ENCODE results near the gene TEX9. TPM values are rescaled to one million over a fixed set of nuclear protein-coding genes. Genes with fewer than 3 reads are reported as not detected.

TEX9 gene
- total RNA-seq, 1 donor from 2014 or later, result 32.7 TPM

DNA sequence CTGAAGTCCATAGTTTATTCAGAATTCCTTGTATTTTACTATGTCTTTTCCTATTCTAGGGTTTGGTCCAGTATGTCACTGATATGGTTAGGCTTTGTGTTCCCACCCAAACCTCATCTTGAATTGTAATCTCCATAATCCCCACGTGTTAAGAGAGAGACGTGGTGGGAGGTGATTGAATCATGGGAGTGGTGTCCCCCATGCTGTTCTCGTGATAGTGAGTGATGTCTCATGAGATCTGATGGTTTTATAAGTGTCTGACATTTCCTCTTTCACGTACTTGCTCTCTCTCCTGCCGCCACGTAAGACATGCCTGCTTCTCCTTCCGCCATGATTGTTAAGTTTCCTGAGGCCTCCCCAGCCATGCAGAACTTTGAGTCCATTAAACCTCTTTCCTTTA, 6.6 kb upstream of the TEX9 start:
- no peak for DNase-seq (ENCODE audit: low spot score, unreplicated experiment)
- H3K4me3 Mint-ChIP-seq (ENCODE audit: low read depth), result no peak overlapping the region
- H3K27ac Mint-ChIP-seq, result no peak overlapping the region
- H3K36me3 Mint-ChIP-seq (ENCODE audit: insufficient read depth), result no peaks in the 10 kb centered on the region
- H3K4me1 Mint-ChIP-seq (ENCODE audit: low read depth), result no peaks in the 10 kb centered on the region
- H3K9me3 Mint-ChIP-seq (ENCODE audit: low read depth), result peaks cover 7% of the 10 kb centered on the region
- no peaks in the 10 kb centered on the region for H3K27me3 Mint-ChIP-seq
- TF ChIP-seq, protein P1, sequence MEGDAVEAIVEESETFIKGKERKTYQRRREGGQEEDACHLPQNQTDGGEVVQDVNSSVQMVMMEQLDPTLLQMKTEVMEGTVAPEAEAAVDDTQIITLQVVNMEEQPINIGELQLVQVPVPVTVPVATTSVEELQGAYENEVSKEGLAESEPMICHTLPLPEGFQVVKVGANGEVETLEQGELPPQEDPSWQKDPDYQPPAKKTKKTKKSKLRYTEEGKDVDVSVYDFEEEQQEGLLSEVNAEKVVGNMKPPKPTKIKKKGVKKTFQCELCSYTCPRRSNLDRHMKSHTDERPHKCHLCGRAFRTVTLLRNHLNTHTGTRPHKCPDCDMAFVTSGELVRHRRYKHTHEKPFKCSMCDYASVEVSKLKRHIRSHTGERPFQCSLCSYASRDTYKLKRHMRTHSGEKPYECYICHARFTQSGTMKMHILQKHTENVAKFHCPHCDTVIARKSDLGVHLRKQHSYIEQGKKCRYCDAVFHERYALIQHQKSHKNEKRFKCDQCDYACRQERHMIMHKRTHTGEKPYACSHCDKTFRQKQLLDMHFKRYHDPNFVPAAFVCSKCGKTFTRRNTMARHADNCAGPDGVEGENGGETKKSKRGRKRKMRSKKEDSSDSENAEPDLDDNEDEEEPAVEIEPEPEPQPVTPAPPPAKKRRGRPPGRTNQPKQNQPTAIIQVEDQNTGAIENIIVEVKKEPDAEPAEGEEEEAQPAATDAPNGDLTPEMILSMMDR (IDR thresholded peaks at IDR 0.05; ENCODE audit: unreplicated experiment), result no peak

DNA sequence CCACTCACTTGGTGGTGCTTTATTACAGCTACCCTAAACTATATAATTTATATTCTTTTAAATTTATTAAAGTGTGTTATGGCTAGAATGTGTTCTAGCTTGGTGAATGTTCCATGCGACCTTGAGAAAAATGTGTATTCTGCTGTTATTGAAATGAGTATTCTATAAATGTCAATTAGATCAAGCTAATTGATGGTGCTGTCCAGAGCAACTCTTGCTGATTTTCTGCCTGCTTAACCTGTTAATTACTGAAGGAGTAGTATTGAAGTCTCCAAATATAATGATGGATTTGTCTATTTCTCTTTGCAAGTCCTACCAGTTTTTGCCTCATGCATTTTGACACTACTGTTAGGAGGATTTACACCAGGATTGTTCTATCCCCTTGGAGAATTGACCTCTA, 3.2 kb upstream of the TEX9 start:
- Mint-ChIP-seq H3K36me3 (ENCODE audit: insufficient read depth) (no peaks in the 10 kb centered on the region), H3K27ac (no peak overlapping the region), H3K9me3 (ENCODE audit: low read depth) (peaks cover 7% of the 10 kb centered on the region), H3K4me3 (ENCODE audit: low read depth) (no peak overlapping the region), H3K4me1 (ENCODE audit: low read depth) (peaks cover 6% of the 10 kb centered on the region), H3K27me3 (no peaks in the 10 kb centered on the region)
- no peak for DNase-seq (ENCODE audit: low spot score, unreplicated experiment)
- TF ChIP-seq, protein P1 (IDR thresholded peaks at IDR 0.05; ENCODE audit: unreplicated experiment), result no peak

DNA sequence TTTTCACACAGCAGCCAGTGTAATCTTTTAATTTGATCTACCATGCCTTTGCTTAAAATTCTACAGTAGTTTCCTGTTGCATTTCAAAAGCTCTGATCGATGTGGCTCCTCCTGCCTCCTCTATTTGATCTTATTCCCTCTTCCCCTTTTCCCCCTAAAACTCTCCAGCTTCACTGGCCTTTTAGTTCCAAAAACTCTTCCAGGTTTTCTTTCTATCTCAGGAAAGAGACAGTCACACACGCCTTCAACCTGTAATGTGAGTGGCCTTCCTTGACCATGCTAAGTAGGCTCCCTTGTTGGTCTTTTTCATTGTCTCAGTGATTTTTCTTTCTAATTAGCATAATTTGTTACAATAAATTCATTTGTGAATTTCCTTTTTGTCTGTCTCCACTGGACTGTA, 985 bp downstream of the TEX9 start:
- Mint-ChIP-seq H3K4me1 (ENCODE audit: low read depth) (peaks cover 14% of the 10 kb centered on the region), H3K4me3 (ENCODE audit: low read depth) (peak overlapping the region; percentile 93), H3K27ac (peak overlapping the region; percentile 65), H3K9me3 (ENCODE audit: low read depth) (peaks cover 7% of the 10 kb centered on the region), H3K36me3 (ENCODE audit: insufficient read depth) (no peaks in the 10 kb centered on the region), H3K27me3 (no peaks in the 10 kb centered on the region)
- TF ChIP-seq, protein P1 (IDR thresholded peaks at IDR 0.05; ENCODE audit: unreplicated experiment), result no peak
- no peak for DNase-seq (ENCODE audit: low spot score, unreplicated experiment)

DNA sequence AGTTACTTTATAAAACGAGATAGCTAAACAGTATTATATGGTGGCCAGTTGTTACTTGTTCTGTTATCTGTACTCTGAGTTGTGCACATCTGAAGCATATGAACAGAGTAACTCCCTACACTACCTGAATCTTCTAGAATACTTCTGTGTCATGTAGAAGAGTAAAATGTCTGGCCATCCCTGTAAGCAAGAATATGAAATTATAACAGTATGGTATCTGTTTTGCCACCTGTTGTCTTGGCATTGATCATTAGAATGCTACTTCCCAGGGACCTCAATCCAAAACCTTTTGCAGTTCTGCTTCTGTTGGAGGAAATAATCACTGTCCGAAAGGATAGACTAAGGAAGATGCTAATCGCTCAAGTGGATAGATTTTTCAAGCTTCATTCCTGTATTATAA, 1.9 kb downstream of the TEX9 start:
- TF ChIP-seq, protein P1 (IDR thresholded peaks at IDR 0.05; ENCODE audit: unreplicated experiment), result no peak
- no peaks in the 10 kb centered on the region for H3K36me3 Mint-ChIP-seq (ENCODE audit: insufficient read depth)
- DNase-seq (ENCODE audit: low spot score, unreplicated experiment), result no peak
- H3K4me3 Mint-ChIP-seq (ENCODE audit: low read depth), result no peak overlapping the region
- peaks cover 6% of the 10 kb centered on the region for H3K9me3 Mint-ChIP-seq (ENCODE audit: low read depth)
- no peaks in the 10 kb centered on the region for H3K27me3 Mint-ChIP-seq
- H3K4me1 Mint-ChIP-seq (ENCODE audit: low read depth), result peaks cover 16% of the 10 kb centered on the region
- no peak overlapping the region for H3K27ac Mint-ChIP-seq

DNA sequence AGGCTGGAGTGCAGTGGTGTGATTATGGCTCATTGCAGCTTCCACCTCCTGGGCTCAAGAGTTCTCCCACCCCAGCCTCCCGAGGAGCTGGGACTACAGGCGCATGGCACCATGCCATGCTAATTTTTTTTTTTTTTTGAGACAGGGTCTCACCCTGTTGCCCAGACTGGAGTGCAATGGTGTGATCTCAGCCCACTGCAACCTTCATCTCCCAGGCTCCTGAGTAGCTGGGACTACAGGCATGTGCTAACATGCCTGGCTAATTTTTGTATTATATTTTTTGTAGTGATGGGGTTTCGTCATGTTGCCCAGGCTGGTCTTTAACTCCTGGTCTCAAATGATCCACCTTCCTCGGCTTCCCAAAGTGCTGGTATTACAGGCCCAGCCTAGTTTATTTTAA, 4.0 kb downstream of the TEX9 start:
- no peak overlapping the region for H3K27ac Mint-ChIP-seq
- peaks cover 16% of the 10 kb centered on the region for H3K4me1 Mint-ChIP-seq (ENCODE audit: low read depth)
- no peak for DNase-seq (ENCODE audit: low spot score, unreplicated experiment)
- H3K27me3 Mint-ChIP-seq, result no peaks in the 10 kb centered on the region
- no peaks in the 10 kb centered on the region for H3K36me3 Mint-ChIP-seq (ENCODE audit: insufficient read depth)
- TF ChIP-seq, protein P1 (IDR thresholded peaks at IDR 0.05; ENCODE audit: unreplicated experiment), result no peak
- H3K9me3 Mint-ChIP-seq (ENCODE audit: low read depth), result no peaks in the 10 kb centered on the region
- H3K4me3 Mint-ChIP-seq (ENCODE audit: low read depth), result no peak overlapping the region
